CD4-positive, alpha-beta T cell (primary cell): ENCODE measurements around the gene PKD1L1. TPM values are rescaled to one million over a fixed set of nuclear protein-coding genes. Genes with fewer than 3 reads are reported as not detected.

ENCODE experiments used
- ATAC-seq: fragments of 200-7000 bp; cut with Tn5 transposase; one replicate; pipeline ENCODE4 v1.10.0; 2022; ENCODE audit warnings: mild to moderate bottlenecking; ENCODE audit not compliant: poor library complexity
- CTCF ChIA-PET: fragments of 350-600 bp; sonication (Branson Sonifier 250); formaldehyde crosslinking; loops from one replicate; lab custom pipeline; 2021; ENCODE audit warnings: antibody characterized with exemption, inconsistent platforms; lab: Charles Lee
- POLR2A ChIA-PET: fragments of 350-600 bp; sonication (Branson Sonifier 250); formaldehyde crosslinking; loops from one replicate; lab custom pipeline; 2021; ENCODE audit warnings: antibody characterized with exemption, inconsistent platforms; lab: Charles Lee
- DNase-seq, 14 experiments: peaks; one replicate each; pipeline ENCODE4 v3.0.0-alpha.2; 2013 to 2020; ENCODE audit warnings: mixed read lengths in 2 of 14
- H3K27ac ChIP-seq, 2 donors: one replicate each; pipeline versions ENCODE4 v1.5.1 to v1.7.0; 2013; ENCODE audit warnings: low read length in 2 of 2, low read depth in 1 of 2, mild to moderate bottlenecking in 1 of 2
- H3K27me3 ChIP-seq, 2 experiments: 1 replicate in 1 of 2; 2 replicates in 1 of 2; pipeline versions ENCODE4 v1.6.1 to v1.7.0; 2013; ENCODE audit warnings: low read length in 2 of 2, control low read depth in 1 of 2, mild to moderate bottlenecking in 1 of 2, moderate library complexity in 1 of 2; ENCODE audit not compliant: insufficient read depth in 2 of 2, control insufficient read depth in 1 of 2
- H3K36me3 ChIP-seq: one replicate; pipeline ENCODE4 v1.6.1; 2013; ENCODE audit warnings: low read length, control low read depth; ENCODE audit not compliant: insufficient read depth
- H3K4me1 ChIP-seq: one replicate; pipeline ENCODE4 v1.6.1; 2013; ENCODE audit warnings: low read length, control low read depth; ENCODE audit not compliant: insufficient read depth
- H3K4me3 ChIP-seq: one replicate; pipeline ENCODE4 v1.5.1; 2013; ENCODE audit warnings: mild to moderate bottlenecking, low read length, moderate library complexity
- H3K9me3 ChIP-seq, 2 experiments: 1 replicate in 1 of 2; 2 replicates in 1 of 2; pipeline versions ENCODE4 v1.6.1 to v1.7.0; 2013; ENCODE audit warnings: low read length in 2 of 2, mild to moderate bottlenecking in 2 of 2, control low read depth in 1 of 2, moderate library complexity in 1 of 2; ENCODE audit not compliant: control insufficient read depth in 1 of 2, insufficient read depth in 1 of 2
- H3K27ac Mint-ChIP-seq: one replicate; pipeline ENCODE4 v1.8.0; 2020; ENCODE audit warnings: mixed read lengths
- H3K27me3 Mint-ChIP-seq: one replicate; pipeline ENCODE4 v1.8.0; 2021; ENCODE audit warnings: mixed read lengths
- H3K36me3 Mint-ChIP-seq: one replicate; pipeline ENCODE4 v1.8.0; 2021; ENCODE audit warnings: low read depth, mixed read lengths
- H3K4me1 Mint-ChIP-seq: one replicate; pipeline ENCODE4 v1.8.0; 2021; ENCODE audit warnings: low read depth, mixed read lengths
- H3K4me3 Mint-ChIP-seq: one replicate; pipeline ENCODE4 v1.8.0; 2020; ENCODE audit warnings: mild to moderate bottlenecking, mixed read lengths
- H3K9me3 Mint-ChIP-seq: one replicate; pipeline ENCODE4 v1.8.0; 2020; ENCODE audit warnings: mixed read lengths
- intact Hi-C, 2 experiments: fragments of 100-400 bp; cut with DNase I in 1 of 2; cut with micrococcal nuclease in 1 of 2; formaldehyde crosslinking; loops; one replicate each; pipeline versions ENCODE4 v1.15.1 to v1.9.0; 2023 to 2025; cut with DNase I, micrococcal nuclease
- total RNA-seq, 174 experiments: library from RNA in 2 of 174; stranded (reverse) in 2 of 174; gene quantifications; one replicate each; pipeline ENCODE4 v1.2.3 and lab custom pipeline; 2021 to 2026
- TF ChIP-seq, protein P1 (sequence below): fragments of 200-600 bp; IDR thresholded peaks from one replicate; pipeline ENCODE4 v1.8.0; 2022; ENCODE audit warnings: antibody characterized with exemption, mild to moderate bottlenecking

PKD1L1 gene
- total RNA-seq, 2 experiments from 2014 or later = 0.20 to 0.25 TPM

GRCh38 chr7:47748041-47748440 lies 200.2 kb downstream of the PKD1L1 start:
- Histone ChIP-seq H3K27ac (no peak overlapping the region), H3K9me3 (peaks cover 0 to 11% of the 10 kb centered on the region in 2 experiments), H3K27me3 (no peaks in the 10 kb centered on the region), H3K4me3 (no peak overlapping the region), H3K4me1 (no peaks in the 10 kb centered on the region), H3K36me3 (no peaks in the 10 kb centered on the region)
- Mint-ChIP-seq H3K27ac (no peak overlapping the region), H3K4me3 (no peak overlapping the region), H3K27me3 (peaks cover 12% of the 10 kb centered on the region), H3K36me3 (no peaks in the 10 kb centered on the region), H3K4me1 (no peaks in the 10 kb centered on the region), H3K9me3 (no peaks in the 10 kb centered on the region)
- ChIA-PET POLR2A (no interaction called here), CTCF (no interaction called here)
- no peak for ATAC-seq
- TF ChIP-seq, protein P1, sequence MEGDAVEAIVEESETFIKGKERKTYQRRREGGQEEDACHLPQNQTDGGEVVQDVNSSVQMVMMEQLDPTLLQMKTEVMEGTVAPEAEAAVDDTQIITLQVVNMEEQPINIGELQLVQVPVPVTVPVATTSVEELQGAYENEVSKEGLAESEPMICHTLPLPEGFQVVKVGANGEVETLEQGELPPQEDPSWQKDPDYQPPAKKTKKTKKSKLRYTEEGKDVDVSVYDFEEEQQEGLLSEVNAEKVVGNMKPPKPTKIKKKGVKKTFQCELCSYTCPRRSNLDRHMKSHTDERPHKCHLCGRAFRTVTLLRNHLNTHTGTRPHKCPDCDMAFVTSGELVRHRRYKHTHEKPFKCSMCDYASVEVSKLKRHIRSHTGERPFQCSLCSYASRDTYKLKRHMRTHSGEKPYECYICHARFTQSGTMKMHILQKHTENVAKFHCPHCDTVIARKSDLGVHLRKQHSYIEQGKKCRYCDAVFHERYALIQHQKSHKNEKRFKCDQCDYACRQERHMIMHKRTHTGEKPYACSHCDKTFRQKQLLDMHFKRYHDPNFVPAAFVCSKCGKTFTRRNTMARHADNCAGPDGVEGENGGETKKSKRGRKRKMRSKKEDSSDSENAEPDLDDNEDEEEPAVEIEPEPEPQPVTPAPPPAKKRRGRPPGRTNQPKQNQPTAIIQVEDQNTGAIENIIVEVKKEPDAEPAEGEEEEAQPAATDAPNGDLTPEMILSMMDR = no peak
- DNase-seq = no peak
- intact Hi-C loops = no loop called here

GRCh38 chr7:47747160-47747559 lies 201.1 kb downstream of the PKD1L1 start:
- intact Hi-C loops = no loop called here
- H3K36me3 Mint-ChIP-seq = no peaks in the 10 kb centered on the region
- TF ChIP-seq, protein P1 = no peak
- Histone ChIP-seq H3K4me1 (no peaks in the 10 kb centered on the region), H3K27ac (no peak overlapping the region), H3K9me3 (peaks cover 0 to 11% of the 10 kb centered on the region in 2 experiments), H3K36me3 (no peaks in the 10 kb centered on the region), H3K4me3 (no peak overlapping the region), H3K27me3 (no peaks in the 10 kb centered on the region)
- ChIA-PET POLR2A (no interaction called here), CTCF (no interaction called here)
- peaks cover 12% of the 10 kb centered on the region for H3K27me3 Mint-ChIP-seq
- H3K4me3 Mint-ChIP-seq = no peak overlapping the region
- no peaks in the 10 kb centered on the region for H3K4me1 Mint-ChIP-seq
- ATAC-seq (no peak), DNase-seq (no peak)
- no peak overlapping the region for H3K27ac Mint-ChIP-seq
- no peaks in the 10 kb centered on the region for H3K9me3 Mint-ChIP-seq

DNA sequence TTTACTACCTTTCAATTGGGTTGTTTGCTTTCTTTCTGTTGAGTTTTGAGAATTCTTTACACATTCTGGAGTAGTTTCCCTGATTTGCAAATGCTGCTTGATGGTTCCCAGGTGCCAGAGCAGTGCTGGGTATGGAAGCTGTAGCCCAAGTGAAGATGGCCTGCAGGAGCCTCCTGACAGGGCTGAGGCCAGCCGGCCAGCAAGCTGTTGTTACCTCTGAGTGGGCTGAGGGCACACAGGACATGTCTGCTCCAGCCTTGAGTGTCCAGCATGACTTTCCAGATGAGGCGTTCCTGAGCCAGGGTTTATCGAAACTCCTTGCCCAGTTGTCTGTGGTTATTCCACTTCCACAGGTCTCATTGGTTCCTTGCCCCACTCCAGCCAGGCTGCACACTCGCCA lies 201.8 kb downstream of the PKD1L1 start:
- POLR2A ChIA-PET = no interaction called here
- CTCF ChIA-PET = no interaction called here
- Mint-ChIP-seq H3K9me3 (no peaks in the 10 kb centered on the region), H3K36me3 (no peaks in the 10 kb centered on the region), H3K27ac (no peak overlapping the region), H3K4me1 (no peaks in the 10 kb centered on the region), H3K4me3 (no peak overlapping the region), H3K27me3 (peaks cover 16% of the 10 kb centered on the region)
- Histone ChIP-seq H3K4me1 (no peaks in the 10 kb centered on the region), H3K9me3 (peaks cover 0 to 6% of the 10 kb centered on the region in 2 experiments), H3K4me3 (no peak overlapping the region), H3K27me3 (no peaks in the 10 kb centered on the region), H3K27ac (no peak overlapping the region), H3K36me3 (no peaks in the 10 kb centered on the region)
- DNase-seq (no peak), ATAC-seq (no peak)
- TF ChIP-seq, protein P1 = no peak
- intact Hi-C loops = no loop called here
